Panc1 (cell line): ENCODE results near the gene FHIT.

Experiments
- CTCF ChIP-seq: fragments of 450-650 bp; IDR thresholded peaks from 2 replicates; pipeline ENCODE4 v1.5.1; 2017; ENCODE audit warnings: mild to moderate bottlenecking
- POLR2AphosphoS5 ChIP-seq: IDR thresholded peaks from 2 replicates; pipeline ENCODE4 v1.6.1; 2012; ENCODE audit warnings: mild to moderate bottlenecking, low read depth, low read length, moderate library complexity

- no peak for TF ChIP-seq CTCF
- no peak for TF ChIP-seq POLR2AphosphoS5
Observed at GRCh38 chr3:60636846-60637245, 614.4 kb downstream of the FHIT start.
